Neural progenitor cell (in vitro differentiated cells): ENCODE measurements around the gene BCKDK.

ENCODE experiments used
- EZH2 ChIP-seq: fragments of 200-600 bp; sonication (generic); IDR thresholded peaks from 2 replicates; pipeline ENCODE4 v1.6.1; 2017; ENCODE audit warnings: antibody characterized with exemption, mild to moderate bottlenecking, moderate library complexity
- EZH2phosphoT487 ChIP-seq: fragments of 200-600 bp; sonication (generic); IDR thresholded peaks from 2 replicates; pipeline ENCODE4 v1.6.1; 2017; ENCODE audit warnings: antibody characterized with exemption
- TF ChIP-seq, protein P1 (sequence below): fragments of 200-600 bp; sonication (generic); IDR thresholded peaks from 2 replicates; pipeline ENCODE4 v1.5.1; 2017; ENCODE audit warnings: antibody characterized with exemption, mild to moderate bottlenecking

DNA sequence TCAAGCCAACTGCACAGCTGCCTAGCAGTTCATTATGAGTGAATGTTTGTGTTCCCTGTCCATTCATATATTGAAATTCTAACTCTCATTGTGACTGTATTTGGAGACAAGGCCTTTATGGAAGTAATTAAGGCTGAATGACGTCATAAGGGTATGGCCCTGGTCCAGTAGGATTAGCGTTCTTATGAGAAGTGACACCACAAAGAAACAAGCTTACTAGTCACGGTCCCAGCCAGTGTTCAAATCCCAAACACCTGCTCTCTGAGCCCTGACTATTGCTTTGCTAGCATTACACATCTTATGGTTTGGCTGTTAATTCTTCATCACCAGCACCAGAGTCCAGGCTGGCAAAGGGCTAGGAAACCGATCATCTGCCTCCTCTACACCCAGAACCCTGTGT, 36.3 kb upstream of the BCKDK start:
- TF ChIP-seq EZH2 (no peak), EZH2phosphoT487 (no peak)
- TF ChIP-seq, protein P1, sequence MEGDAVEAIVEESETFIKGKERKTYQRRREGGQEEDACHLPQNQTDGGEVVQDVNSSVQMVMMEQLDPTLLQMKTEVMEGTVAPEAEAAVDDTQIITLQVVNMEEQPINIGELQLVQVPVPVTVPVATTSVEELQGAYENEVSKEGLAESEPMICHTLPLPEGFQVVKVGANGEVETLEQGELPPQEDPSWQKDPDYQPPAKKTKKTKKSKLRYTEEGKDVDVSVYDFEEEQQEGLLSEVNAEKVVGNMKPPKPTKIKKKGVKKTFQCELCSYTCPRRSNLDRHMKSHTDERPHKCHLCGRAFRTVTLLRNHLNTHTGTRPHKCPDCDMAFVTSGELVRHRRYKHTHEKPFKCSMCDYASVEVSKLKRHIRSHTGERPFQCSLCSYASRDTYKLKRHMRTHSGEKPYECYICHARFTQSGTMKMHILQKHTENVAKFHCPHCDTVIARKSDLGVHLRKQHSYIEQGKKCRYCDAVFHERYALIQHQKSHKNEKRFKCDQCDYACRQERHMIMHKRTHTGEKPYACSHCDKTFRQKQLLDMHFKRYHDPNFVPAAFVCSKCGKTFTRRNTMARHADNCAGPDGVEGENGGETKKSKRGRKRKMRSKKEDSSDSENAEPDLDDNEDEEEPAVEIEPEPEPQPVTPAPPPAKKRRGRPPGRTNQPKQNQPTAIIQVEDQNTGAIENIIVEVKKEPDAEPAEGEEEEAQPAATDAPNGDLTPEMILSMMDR, result no peak
